ENCODE measurements around the gene NAA11.

The NAA11 gene

GRCh38 chr4:79325864-79326328, at the start of gene NAA11:
NAA11 (minus strand) TSS chr4:79326061; CDS start chr4:79325877, 184 bp downstream.
- H3K4me3 ChIP-seq (ENCODE audit: low read depth, low read length), result no peak within 1 kb of the TSS
- no peak for TF ChIP-seq CTCF (IDR thresholded peaks at IDR 0.05; ENCODE audit: low read depth, low read length)

- no peak overlapping the region for H3K4me3 ChIP-seq (ENCODE audit: low read depth, low read length)
- TF ChIP-seq CTCF (IDR thresholded peaks at IDR 0.05; ENCODE audit: low read depth, low read length), result no peak
These were observed 44.2 kb upstream of the NAA11 start for GRCh38 chr4:79370026-79370425.

- TF ChIP-seq CTCF (IDR thresholded peaks at IDR 0.05; ENCODE audit: low read depth, low read length), result no peak
- no peak overlapping the region for H3K4me3 ChIP-seq (ENCODE audit: low read depth, low read length)
These were observed 41.2 kb upstream of the NAA11 start for GRCh38 chr4:79367096-79367495.

- H3K4me3 ChIP-seq (ENCODE audit: low read depth, low read length), result no peak overlapping the region
- no peak for TF ChIP-seq CTCF (IDR thresholded peaks at IDR 0.05; ENCODE audit: low read depth, low read length)
These were observed 40.6 kb upstream of the NAA11 start for GRCh38 chr4:79366422-79366821.

GRCh38 chr4:79364061-79364460, 38.2 kb upstream of the NAA11 start:
- no peak for TF ChIP-seq CTCF (IDR thresholded peaks at IDR 0.05; ENCODE audit: low read depth, low read length)
- H3K4me3 ChIP-seq (ENCODE audit: low read depth, low read length), result no peak overlapping the region

GRCh38 chr4:79362626-79363025, 36.8 kb upstream of the NAA11 start:
- H3K4me3 ChIP-seq (ENCODE audit: low read depth, low read length), result no peak overlapping the region
- TF ChIP-seq CTCF (IDR thresholded peaks at IDR 0.05; ENCODE audit: low read depth, low read length), result no peak

- no peak for TF ChIP-seq CTCF (IDR thresholded peaks at IDR 0.05; ENCODE audit: low read depth, low read length)
These were observed 34.1 kb upstream of the NAA11 start for GRCh38 chr4:79360006-79360405.

More at GRCh38 chr4:79360006-79360405, 34.1 kb upstream of the NAA11 start:
- H3K4me3 ChIP-seq (ENCODE audit: low read depth, low read length), result no peak overlapping the region
